ENCODE measurements around the gene PLB1.

PLB1 gene

DNA sequence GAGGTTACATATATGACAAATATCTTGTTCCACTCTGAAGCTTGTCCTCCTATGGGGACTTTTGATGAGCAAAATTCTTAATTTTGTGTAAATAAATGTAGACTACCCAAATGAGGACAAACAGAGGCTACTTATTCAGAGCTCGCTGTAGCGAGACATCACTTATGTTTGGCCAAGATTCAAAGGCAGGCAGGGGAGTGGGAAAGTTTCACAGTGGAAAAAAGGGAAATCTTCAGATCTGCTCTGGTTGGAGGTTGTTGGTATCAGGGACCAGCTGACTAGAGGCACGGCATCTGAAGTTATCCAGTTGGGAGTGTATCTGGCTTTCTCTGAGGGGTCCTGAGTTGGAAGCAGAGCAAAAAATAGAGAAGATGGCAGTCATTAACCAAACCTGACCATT lies 1.3 kb downstream of the PLB1 start:
- DNase-seq = no peak

- DNase-seq = no peak
These were observed 3.4 kb downstream of the PLB1 start for GRCh38 chr2:28499282-28499681.

DNA sequence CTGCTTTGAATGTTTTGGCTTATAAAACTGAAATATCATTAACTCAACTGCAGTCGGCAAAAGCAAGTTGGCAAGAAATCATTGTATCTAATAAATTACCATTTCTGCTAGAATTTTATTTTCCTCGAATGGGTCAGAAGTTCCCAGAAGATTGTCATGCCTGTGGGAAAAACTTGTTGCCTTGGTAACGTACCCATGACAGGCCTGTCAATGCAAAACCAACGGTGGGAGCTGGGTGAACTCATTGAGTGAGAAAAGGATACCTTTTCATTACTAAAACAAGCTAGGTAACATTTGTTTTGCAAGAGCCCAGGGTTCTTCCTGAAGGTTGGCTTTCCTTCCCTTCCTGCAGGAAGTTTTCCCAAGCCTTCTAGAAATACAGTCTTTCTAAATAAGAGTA lies 9.5 kb downstream of the PLB1 start:
- no peak for DNase-seq

DNA sequence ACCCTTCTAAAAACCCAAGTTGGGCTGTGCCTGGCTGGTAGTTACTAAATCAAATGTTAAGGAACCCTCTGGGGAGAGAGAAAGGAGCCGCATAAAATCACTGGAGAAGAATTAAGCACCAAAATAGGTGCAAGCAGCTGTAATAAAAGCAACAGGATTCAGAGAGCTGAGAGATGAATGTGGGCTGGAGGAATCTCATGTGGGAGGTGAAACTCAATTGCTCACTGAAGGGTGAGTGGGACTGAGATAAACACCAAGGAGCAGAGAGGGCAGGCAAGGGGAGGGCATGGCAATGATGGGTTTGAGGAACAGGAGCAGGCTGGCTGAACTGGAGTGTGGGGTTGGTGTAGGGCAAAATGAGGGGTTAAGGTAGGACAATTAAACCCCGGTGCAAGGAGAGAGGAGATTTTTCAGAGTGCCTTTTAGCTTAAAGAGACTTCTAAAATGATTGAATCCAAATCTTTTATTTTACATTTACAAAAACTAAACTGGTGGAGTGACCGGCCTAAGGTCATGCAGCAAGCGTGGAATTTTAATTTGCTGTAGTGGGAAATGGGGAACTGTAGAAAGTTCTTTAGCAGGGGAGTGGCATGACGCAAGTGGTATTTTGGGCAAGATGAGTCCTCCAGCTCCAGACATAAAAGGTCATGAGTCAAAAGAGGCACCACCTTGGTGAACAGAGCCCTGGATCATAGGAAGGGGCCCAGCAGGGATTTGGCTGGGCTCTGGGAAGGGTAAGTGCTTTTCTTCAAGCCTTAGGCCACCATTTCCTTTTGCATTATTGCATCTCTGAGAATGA lies 10.5 kb downstream of the PLB1 start:
- no peak for DNase-seq

DNA sequence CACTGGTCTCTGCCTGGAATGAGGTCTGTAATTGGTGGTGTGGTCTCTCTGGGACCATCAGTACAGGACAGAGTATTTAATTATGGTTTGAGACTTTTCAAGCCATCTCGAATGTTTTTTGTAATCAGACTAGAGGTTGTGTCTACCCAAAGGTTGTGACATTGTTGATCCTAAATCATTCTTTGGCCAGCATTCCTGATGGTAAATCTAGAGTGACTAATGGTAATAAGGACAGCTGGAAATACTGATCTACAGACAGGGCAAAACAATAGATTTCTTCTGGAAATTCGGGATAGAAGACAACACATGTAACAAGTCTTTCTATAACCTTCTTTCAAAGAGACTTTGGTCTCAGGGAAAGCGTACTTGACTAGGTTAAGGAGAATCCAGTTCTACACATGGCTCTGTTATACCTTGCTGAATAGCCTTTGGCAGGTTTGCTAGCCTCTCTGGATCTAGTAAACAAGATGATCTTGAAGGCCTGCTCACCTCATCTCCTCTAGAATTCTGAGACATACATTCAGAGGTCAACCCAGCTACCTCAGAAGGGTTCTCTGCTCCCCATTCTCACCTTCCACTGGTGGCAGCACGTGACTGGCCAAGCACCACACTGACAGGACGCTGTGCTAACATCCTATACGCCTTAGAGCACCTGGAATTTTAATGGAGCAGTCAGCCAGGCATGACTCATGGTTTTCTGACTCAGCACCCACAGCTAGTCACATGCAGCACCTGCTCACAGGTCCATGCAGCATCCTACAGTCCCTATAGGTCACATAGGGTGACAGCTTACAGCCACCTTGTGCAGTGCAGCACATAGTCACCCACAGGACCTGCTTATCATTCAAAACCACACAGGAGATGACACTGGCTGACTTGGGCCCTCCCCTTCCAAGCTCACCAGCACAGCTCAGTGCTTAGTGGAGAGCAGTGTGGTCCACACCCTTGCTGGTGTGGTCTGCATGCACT lies 12.2 kb downstream of the PLB1 start:
- DNase-seq = no peak

GRCh38 chr2:28509361-28509760 lies 13.5 kb downstream of the PLB1 start:
- DNase-seq = no peak

- no peak for DNase-seq
These were observed 14.3 kb downstream of the PLB1 start for GRCh38 chr2:28510184-28510583.

- DNase-seq = no peak
These were observed 16.2 kb downstream of the PLB1 start for GRCh38 chr2:28511871-28512606.

DNA sequence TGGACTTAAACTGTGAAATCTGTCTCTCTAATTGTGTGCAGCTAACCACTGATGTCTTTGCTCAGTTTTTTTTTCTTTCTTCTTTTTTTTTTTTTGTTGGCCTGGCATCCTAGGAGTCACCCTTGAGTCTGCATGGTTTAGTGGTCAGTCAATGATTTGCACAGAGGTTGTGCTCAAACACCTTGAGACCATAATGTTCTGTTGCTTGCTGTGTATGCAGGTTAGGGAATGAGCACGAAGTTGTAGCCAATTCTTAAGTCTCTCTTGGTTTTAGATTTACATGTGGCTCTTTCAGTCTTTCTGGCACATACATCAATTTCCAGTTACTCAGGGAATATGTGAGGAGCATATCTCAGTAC lies 16.7 kb downstream of the PLB1 start:
- DNase-seq = no peak

GRCh38 chr2:28513097-28513496 lies 17.2 kb downstream of the PLB1 start:
- no peak for DNase-seq

GRCh38 chr2:28515176-28515751 lies 19.4 kb downstream of the PLB1 start:
- no peak for DNase-seq

- no peak for DNase-seq
These were observed 20.6 kb downstream of the PLB1 start for GRCh38 chr2:28516430-28516829.

GRCh38 chr2:28516950-28517349 lies 21.1 kb downstream of the PLB1 start:
- DNase-seq = no peak

DNA sequence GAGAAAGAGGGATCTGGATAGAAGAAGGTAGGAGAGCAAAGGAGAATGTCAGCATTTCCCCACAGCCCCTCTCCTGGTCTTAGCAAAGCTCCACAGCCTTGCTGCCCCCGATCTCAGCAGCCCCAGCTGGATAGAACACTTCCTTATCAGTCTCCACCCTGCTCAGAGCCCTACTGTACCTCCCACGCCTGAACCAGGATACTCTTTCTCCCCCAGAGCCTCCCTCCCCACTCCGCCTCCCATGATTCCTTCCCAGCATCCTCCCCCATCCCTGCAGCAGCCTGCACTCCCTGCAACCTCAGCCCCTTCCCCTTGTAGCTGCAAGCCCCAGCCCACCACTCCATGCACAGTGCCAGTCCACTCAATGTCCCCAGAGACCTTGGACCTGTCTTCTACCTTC lies 25.8 kb downstream of the PLB1 start:
- DNase-seq = no peak

DNA sequence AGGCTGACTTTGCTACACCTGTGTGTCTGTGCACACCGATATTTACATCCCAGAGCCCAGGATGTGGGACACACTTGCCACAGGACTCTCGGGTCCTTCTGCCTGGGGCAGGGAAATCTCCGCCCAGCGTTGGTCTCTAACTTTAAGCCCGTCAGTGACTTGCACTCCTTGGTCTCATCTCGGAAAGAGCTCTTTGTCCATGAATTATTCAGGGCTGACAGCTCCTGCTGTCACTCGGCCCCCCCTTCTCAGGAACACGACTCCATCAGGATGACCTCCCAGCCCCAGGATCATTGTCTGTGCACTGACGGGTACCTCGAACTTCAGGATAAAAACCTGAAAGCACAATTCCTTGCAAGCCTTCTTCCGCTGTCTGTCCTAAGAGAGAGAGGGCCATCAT lies 26.6 kb downstream of the PLB1 start:
- no peak for DNase-seq

DNA sequence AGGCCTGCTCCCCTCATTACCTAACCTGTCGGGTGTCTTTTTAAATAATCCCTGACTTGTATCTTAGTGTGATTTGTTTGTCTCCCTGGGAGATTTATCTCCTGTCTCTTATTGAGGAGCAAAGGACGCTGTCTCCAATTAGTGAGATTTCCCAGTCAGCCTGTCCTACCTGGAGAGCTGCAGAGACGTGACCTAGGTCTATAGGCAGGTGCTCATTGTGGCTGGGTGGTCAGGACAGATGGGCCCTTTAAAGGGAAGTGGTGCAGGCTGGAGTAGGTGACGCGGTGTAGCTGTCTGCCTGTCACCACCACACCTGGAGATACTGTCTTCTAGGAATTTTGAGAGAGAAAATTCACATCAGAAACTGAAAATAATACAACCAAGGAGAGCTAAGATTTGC lies 28.0 kb downstream of the PLB1 start:
- DNase-seq = no peak

DNA sequence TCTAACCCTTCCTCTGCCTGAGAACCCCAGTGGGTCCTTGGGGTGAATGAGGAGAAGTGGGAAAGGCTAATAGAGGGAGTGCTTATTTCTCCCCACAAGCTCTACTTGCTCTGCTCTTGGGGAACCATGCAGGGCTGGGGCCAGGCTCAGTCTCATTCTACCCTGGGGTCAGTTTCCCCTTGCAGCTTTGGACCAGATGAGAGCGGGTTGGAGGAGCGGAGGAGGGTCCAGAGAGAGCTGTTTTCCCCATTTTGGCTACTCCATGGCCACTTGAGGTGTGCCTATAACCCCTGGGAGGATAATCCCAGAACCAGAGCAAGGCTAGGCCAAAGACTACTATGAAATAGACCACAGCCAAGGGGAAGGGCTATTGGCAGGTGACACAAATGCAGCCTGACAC lies 29.6 kb downstream of the PLB1 start:
- DNase-seq = no peak

- DNase-seq = no peak
These were observed 30.8 kb downstream of the PLB1 start for GRCh38 chr2:28526527-28527132.

- DNase-seq = no peak
These were observed 31.3 kb downstream of the PLB1 start for GRCh38 chr2:28527196-28527595.

GRCh38 chr2:28528206-28528605 lies 32.3 kb downstream of the PLB1 start:
- no peak for DNase-seq

DNA sequence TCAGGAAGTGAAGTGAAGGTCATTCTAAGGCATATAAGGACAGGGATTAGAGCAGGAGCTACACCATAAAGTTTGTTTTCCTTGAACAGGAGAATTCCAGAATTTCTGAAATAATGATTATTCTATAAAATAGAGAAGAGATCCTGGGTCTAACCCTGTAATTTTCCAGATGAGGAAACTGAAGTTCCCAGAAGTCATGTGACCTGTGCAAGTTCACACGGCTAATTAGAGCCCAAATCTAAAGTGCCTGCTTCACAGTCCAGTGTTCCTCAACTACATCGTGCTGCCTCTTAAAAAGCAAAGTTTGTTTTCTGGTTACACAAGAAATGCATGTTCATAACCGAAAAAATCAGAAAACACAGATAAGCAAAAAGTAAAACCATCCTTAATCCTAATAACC lies 34.9 kb downstream of the PLB1 start:
- no peak for DNase-seq

DNA sequence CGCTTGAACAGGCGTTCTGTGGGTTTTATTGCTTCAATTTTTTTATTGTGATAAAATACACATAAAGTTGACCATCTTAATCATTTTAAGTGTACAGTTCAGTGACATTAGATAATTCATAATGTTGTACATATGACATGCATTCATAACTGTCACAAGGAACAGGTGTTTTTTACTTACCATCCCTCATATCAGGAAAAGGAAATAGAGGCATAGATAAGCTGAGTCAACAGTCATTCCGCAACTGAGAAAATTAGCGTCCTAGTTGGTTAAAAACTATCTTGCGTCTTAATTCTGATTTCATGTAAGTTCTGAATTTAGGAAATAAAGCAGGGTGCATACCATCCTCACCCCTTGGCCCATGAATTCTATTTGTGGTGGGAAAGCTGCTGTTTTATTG lies 36.5 kb downstream of the PLB1 start:
- no peak for DNase-seq

Data from right kidney (tissue), 1 donor.